Measurements from ENCODE around the gene SRXN1. TPM values are rescaled to one million over a fixed set of nuclear protein-coding genes. Genes with fewer than 3 reads are reported as not detected.
"Not testable (repeated sequence)": the region's sequence is repeated elsewhere in the genome, so short reads cannot be mapped to it uniquely, and the experiment has no call there.

SRXN1 gene
- polyA plus RNA-seq (2013, experiment 1 of 2) = 26.4 TPM
- polyA plus RNA-seq (2013, experiment 2 of 2) = 24.6 TPM

GRCh38 chr20:653110-653589 is at the start of gene SRXN1:
TSS of gene SRXN1 (minus strand) at chr20:653200. CDS start at chr20:653185, 15 bp downstream.
- peak within 1 kb of the TSS; percentile 80 for H3K9ac ChIP-seq (ENCODE audit: low read depth, low read length)
- no peaks in the 10 kb centered on the region for H3K9me3 ChIP-seq (ENCODE audit: insufficient read depth, low read depth, low read length)
- H3K4me1 ChIP-seq (ENCODE audit: insufficient read depth, low read length) = peaks cover 34% of the 10 kb centered on the region
- H3K4me3 ChIP-seq (ENCODE audit: low read length) = peak within 1 kb of the TSS; percentile 80
- H3K36me3 ChIP-seq (ENCODE audit: insufficient read depth, low read length) = peaks cover 23% of the 10 kb centered on the region
- WGBS = under 1% methylated on average over 74 of the region's 74 CpGs
- H3K27me3 ChIP-seq (ENCODE audit: insufficient read depth, low read length) = peaks cover 10% of the 10 kb centered on the region
- peak within 1 kb of the TSS; percentile 69 for H3K27ac ChIP-seq (ENCODE audit: low read depth, low read length)

DNA sequence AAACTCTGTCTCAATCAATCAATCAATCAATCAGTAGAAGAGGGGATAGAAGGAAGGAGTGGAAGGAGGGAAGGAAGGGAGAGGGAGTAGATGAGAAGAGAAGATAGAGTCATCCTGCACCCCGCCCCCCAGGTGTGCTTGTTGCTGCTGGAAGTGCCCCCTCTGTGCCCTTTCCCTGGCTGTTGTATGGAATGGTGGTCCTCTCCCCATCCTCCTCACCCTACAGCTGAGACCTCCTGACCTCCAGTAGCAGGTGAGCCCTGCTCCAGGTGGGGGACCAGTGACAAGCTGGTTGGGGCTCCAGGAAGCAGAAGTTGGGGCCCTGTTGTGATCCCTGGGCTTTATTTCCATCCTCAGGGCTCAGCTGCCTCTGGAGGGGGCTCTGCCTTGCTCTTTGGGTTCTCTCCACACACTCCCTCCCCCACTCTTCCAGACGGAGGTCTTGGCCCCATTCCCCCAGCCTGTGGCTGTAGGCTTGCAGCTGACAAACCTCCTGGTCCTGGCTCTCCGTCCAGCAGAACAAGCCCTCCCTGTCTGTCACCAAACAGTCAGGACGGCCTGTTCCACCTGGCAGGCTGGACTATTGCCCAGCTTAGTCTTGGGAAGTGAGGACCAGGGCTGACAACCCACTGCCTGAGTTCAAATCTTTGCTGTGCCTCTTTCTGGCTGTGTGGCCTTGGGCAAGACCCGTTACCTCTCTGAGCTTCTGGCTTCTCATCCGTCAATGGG is 48.6 kb upstream of the SRXN1 start:
- Histone ChIP-seq H3K9ac (ENCODE audit: low read depth, low read length) (no peak overlapping the region), H3K27me3 (ENCODE audit: insufficient read depth, low read length) (no peaks in the 10 kb centered on the region), H3K27ac (ENCODE audit: low read depth, low read length) (no peak overlapping the region), H3K4me1 (ENCODE audit: insufficient read depth, low read length) (peaks cover 11% of the 10 kb centered on the region; the same call in 1 of the 2 replicates), H3K36me3 (ENCODE audit: insufficient read depth, low read length) (no peaks in the 10 kb centered on the region), H3K9me3 (ENCODE audit: insufficient read depth, low read depth, low read length) (no peaks in the 10 kb centered on the region), H3K4me3 (ENCODE audit: low read length) (no peak overlapping the region)
- 86% methylated on average over 6 of the region's 6 CpGs for WGBS

GRCh38 chr20:699811-700338 is 46.9 kb upstream of the SRXN1 start:
- H3K36me3 ChIP-seq (ENCODE audit: insufficient read depth, low read length) = no peaks in the 10 kb centered on the region
- peaks cover 11% of the 10 kb centered on the region; the same call in 1 of the 2 replicates for H3K4me1 ChIP-seq (ENCODE audit: insufficient read depth, low read length)
- no peaks in the 10 kb centered on the region for H3K27me3 ChIP-seq (ENCODE audit: insufficient read depth, low read length)
- H3K27ac ChIP-seq (ENCODE audit: low read depth, low read length) = no peak overlapping the region
- 52% methylated on average over 10 of the region's 10 CpGs for WGBS
- H3K4me3 ChIP-seq (ENCODE audit: low read length) = no peak overlapping the region
- H3K9me3 ChIP-seq (ENCODE audit: insufficient read depth, low read depth, low read length) = no peaks in the 10 kb centered on the region
- 0 out of 2 replicates have a peak overlapping the region, but pooled peaks have one; percentile 31 for H3K9ac ChIP-seq (ENCODE audit: low read depth, low read length)

- no peaks in the 10 kb centered on the region for H3K27me3 ChIP-seq (ENCODE audit: insufficient read depth, low read length)
- no peaks in the 10 kb centered on the region for H3K9me3 ChIP-seq (ENCODE audit: insufficient read depth, low read depth, low read length)
- peaks cover 11% of the 10 kb centered on the region; the same call in 1 of the 2 replicates for H3K4me1 ChIP-seq (ENCODE audit: insufficient read depth, low read length)
- H3K4me3 ChIP-seq (ENCODE audit: low read length) = no peak overlapping the region
- H3K36me3 ChIP-seq (ENCODE audit: insufficient read depth, low read length) = no peaks in the 10 kb centered on the region
- no peak overlapping the region for H3K9ac ChIP-seq (ENCODE audit: low read depth, low read length)
- WGBS = 64% methylated on average over 6 of the region's 6 CpGs
- no peak overlapping the region for H3K27ac ChIP-seq (ENCODE audit: low read depth, low read length)
Measured at GRCh38 chr20:699342-699741, 46.3 kb upstream of the SRXN1 start.

DNA sequence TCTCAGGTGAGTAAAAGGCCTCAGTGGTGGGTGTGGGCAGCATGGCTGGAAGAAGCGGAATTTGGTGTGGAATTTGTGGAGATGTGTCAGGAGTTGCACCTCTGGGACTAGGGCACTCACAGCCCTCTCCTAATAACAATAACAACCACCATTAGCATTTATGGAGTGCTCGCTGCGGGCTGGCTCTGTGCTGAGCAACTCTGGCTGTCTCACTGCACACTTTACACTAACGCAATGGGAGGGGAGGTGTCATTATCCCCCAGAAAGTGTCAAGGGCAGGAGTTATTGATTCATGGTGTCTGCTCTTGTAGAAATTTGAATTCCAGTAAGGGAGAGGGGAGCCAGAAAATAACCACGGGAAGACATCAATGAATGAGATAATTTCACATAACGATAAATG is 45.3 kb upstream of the SRXN1 start:
- Histone ChIP-seq H3K4me1 (ENCODE audit: insufficient read depth, low read length) (peaks cover 11% of the 10 kb centered on the region; the same call in 1 of the 2 replicates), H3K36me3 (ENCODE audit: insufficient read depth, low read length) (no peaks in the 10 kb centered on the region), H3K4me3 (ENCODE audit: low read length) (no peak overlapping the region), H3K9me3 (ENCODE audit: insufficient read depth, low read depth, low read length) (no peaks in the 10 kb centered on the region), H3K27me3 (ENCODE audit: insufficient read depth, low read length) (no peaks in the 10 kb centered on the region), H3K27ac (ENCODE audit: low read depth, low read length) (no peak overlapping the region), H3K9ac (ENCODE audit: low read depth, low read length) (no peak overlapping the region)
- WGBS = 99% methylated on average over 6 of the region's 6 CpGs

DNA sequence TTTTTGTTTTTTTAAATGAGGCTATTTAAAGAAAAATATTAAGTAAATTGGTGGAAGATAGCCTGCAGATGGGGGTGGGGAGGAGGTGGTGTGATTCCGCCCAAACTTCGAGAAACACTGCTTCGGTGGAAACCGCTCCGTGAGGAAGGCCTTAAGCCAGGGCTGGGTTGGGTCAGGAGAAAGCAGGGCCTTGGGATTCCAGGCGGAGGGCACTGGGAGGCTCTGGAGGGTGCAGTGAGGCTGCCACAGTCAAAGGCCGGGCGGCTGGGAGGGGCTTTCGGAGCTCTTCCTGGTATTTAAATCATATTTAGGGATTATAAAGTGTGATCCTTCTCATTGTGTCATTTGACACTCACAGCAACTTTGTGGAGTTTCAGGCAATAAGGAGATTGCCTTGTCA is 44.8 kb upstream of the SRXN1 start:
- peaks cover 11% of the 10 kb centered on the region; the same call in 1 of the 2 replicates for H3K4me1 ChIP-seq (ENCODE audit: insufficient read depth, low read length)
- no peaks in the 10 kb centered on the region for H3K27me3 ChIP-seq (ENCODE audit: insufficient read depth, low read length)
- H3K4me3 ChIP-seq (ENCODE audit: low read length) = no peak overlapping the region
- H3K9me3 ChIP-seq (ENCODE audit: insufficient read depth, low read depth, low read length) = no peaks in the 10 kb centered on the region
- H3K27ac ChIP-seq (ENCODE audit: low read depth, low read length) = no peak overlapping the region
- H3K9ac ChIP-seq (ENCODE audit: low read depth, low read length) = no peak overlapping the region
- no peaks in the 10 kb centered on the region for H3K36me3 ChIP-seq (ENCODE audit: insufficient read depth, low read length)
- 81% methylated on average over 9 of the region's 9 CpGs for WGBS

DNA sequence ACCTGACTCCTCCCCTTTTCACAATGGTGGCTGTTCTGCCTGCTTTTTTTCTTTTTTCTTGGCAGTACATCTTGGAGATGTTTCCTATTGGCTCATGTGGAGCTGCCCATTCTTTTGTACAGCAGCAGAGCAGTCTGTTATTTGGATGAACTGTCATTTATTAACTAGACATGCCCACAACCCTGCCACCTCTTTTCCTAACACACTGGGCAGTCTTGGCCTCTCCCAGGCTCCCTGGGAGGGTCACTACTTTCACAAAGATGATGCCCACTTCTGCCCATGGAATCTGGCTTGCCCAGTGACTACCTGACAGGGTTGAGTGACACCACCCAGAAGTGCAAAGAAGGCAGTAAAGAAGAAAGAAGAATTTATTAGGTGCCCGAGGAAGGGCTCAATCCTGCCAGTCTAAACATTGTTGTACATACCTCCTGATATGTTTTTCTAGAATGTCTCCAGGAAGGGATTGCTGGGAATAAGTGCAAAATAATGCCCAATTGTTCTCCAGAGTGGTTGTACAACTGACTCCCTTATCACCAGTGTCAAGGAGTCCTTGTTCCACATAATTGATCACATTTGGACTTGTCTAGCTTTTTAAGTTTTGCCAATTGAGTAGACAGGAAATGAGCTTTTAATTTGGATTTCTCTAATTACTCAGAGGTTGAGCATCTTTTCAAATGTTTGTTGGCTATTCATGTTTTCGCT is 42.3 kb upstream of the SRXN1 start:
- Histone ChIP-seq H3K27me3 (ENCODE audit: insufficient read depth, low read length) (no peaks in the 10 kb centered on the region), H3K27ac (ENCODE audit: low read depth, low read length) (no peak overlapping the region), H3K4me1 (ENCODE audit: insufficient read depth, low read length) (peaks cover 10% of the 10 kb centered on the region; the same call in 1 of the 2 replicates), H3K9me3 (ENCODE audit: insufficient read depth, low read depth, low read length) (no peaks in the 10 kb centered on the region), H3K4me3 (ENCODE audit: low read length) (no peak overlapping the region), H3K9ac (ENCODE audit: low read depth, low read length) (no peak overlapping the region), H3K36me3 (ENCODE audit: insufficient read depth, low read length) (no peaks in the 10 kb centered on the region)
- WGBS = 97% methylated on average over 2 of the region's 2 CpGs

- 70% methylated on average over 4 of the region's 4 CpGs for WGBS
Measured at GRCh38 chr20:694496-694895, 41.5 kb upstream of the SRXN1 start.

DNA sequence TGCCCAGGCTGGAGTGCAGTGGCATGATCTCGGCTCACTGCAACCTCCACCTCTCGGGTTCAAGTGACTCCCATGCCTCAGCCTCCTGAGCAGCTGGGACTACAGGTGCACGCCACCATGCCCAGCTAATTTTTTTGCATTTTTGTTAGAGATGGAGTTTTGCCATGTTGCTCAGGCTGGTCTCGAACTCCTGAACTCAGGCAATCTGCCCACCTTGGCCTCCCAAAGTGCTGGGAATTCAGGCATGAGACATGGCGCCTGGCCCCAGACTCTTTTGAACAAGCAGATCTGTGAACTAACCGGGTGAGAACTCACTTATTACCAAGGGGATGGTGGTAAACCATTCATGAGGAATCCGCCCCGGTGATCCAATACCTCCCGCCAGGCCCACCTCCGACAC is 40.8 kb upstream of the SRXN1 start:
- 96% methylated on average over 10 of the region's 10 CpGs for WGBS
- not testable (repeated sequence) for H3K27ac ChIP-seq (ENCODE audit: low read depth, low read length); H3K4me3 ChIP-seq (ENCODE audit: low read length); H3K9me3 ChIP-seq (ENCODE audit: insufficient read depth, low read depth, low read length); H3K9ac ChIP-seq (ENCODE audit: low read depth, low read length); H3K36me3 ChIP-seq (ENCODE audit: insufficient read depth, low read length); H3K27me3 ChIP-seq (ENCODE audit: insufficient read depth, low read length); H3K4me1 ChIP-seq (ENCODE audit: insufficient read depth, low read length)

More at GRCh38 chr20:694496-694895, 41.5 kb upstream of the SRXN1 start:
- Histone ChIP-seq H3K27me3 (ENCODE audit: insufficient read depth, low read length) (no peaks in the 10 kb centered on the region), H3K4me1 (ENCODE audit: insufficient read depth, low read length) (peaks cover 1% of the 10 kb centered on the region; the same call in 1 of the 2 replicates), H3K9ac (ENCODE audit: low read depth, low read length) (no peak overlapping the region), H3K4me3 (ENCODE audit: low read length) (no peak overlapping the region), H3K27ac (ENCODE audit: low read depth, low read length) (no peak overlapping the region), H3K36me3 (ENCODE audit: insufficient read depth, low read length) (no peaks in the 10 kb centered on the region), H3K9me3 (ENCODE audit: insufficient read depth, low read depth, low read length) (no peaks in the 10 kb centered on the region)

DNA sequence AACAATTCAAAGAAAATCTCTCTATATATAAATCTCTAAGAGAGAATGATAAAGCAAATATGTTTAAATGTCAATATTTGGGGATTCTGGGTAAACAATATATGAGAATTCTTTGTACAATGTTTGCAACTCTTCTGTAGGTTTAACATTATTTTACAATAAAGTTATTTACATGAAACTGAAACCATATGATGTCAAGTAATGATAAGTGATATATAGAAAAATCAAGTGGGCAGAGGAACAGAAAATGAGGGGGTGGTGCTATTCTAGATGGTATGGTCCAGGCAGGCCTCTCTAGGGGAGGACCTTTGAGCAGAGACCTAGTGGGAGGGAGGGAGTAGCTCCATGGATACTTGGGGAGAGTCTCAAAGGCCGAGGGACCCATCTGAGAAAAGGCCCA is 39.0 kb upstream of the SRXN1 start:
- Histone ChIP-seq H3K9me3 (ENCODE audit: insufficient read depth, low read depth, low read length) (no peaks in the 10 kb centered on the region), H3K4me3 (ENCODE audit: low read length) (no peak overlapping the region), H3K27me3 (ENCODE audit: insufficient read depth, low read length) (no peaks in the 10 kb centered on the region), H3K9ac (ENCODE audit: low read depth, low read length) (no peak overlapping the region), H3K36me3 (ENCODE audit: insufficient read depth, low read length) (no peaks in the 10 kb centered on the region), H3K27ac (ENCODE audit: low read depth, low read length) (no peak overlapping the region), H3K4me1 (ENCODE audit: insufficient read depth, low read length) (no peaks in the 10 kb centered on the region)
- 92% methylated on average over 1 of the region's 1 CpG for WGBS

DNA sequence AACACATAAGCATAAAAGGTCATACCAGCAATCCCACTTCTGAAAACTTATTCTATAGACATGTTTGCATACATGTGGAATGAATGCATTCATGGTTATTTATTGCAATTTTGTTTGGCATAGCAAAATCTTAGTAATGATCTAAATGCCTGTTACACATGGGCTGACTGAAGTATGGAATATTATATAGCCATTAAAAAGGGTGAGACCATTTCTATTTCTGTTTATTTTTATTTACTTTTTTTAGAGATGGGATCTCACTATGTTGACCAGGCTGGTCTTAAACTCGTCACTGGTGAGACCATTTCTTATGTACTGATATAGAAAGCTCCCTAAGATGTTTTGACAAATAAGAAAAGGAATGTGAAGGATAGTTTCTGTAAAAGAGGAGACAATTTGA is 36.9 kb upstream of the SRXN1 start:
- H3K4me3 ChIP-seq (ENCODE audit: low read length) = no peak overlapping the region
- WGBS = 81% methylated on average over 1 of the region's 1 CpG
- no peak overlapping the region for H3K27ac ChIP-seq (ENCODE audit: low read depth, low read length)
- H3K9me3 ChIP-seq (ENCODE audit: insufficient read depth, low read depth, low read length) = no peaks in the 10 kb centered on the region
- no peaks in the 10 kb centered on the region for H3K27me3 ChIP-seq (ENCODE audit: insufficient read depth, low read length)
- H3K9ac ChIP-seq (ENCODE audit: low read depth, low read length) = no peak overlapping the region
- no peaks in the 10 kb centered on the region for H3K36me3 ChIP-seq (ENCODE audit: insufficient read depth, low read length)
- no peaks in the 10 kb centered on the region for H3K4me1 ChIP-seq (ENCODE audit: insufficient read depth, low read length)

Data from HUES64 (cell line).